Adrenal gland (tissue), 12 donors: ENCODE data around the gene SMG1. TPM values are rescaled to one million over a fixed set of nuclear protein-coding genes. Genes with fewer than 3 reads are reported as not detected.

Source experiments
- DNase-seq, 7 donors: peaks; one replicate each; pipeline ENCODE4 v3.0.0-alpha.2; 2019 to 2020
- H3K27ac ChIP-seq, 5 donors: fragments of 200-600 bp; sonication (generic) in 4 of 5; 1 replicate in 3 of 5; 2 replicates in 2 of 5; pipeline versions ENCODE4 v1.5.1 to v1.8.0; 2016 to 2020; ENCODE audit warnings: mild to moderate bottlenecking in 1 of 5
- H3K27me3 ChIP-seq: fragments of 200-600 bp; 2 replicates; pipeline ENCODE4 v1.8.0; 2021
- H3K36me3 ChIP-seq, 2 donors: fragments of 200-600 bp; replicated peaks in 1 of 2; 1 replicate in 1 of 2; 2 replicates in 1 of 2; pipeline versions ENCODE4 v1.5.1 to v1.8.0; 2018 to 2022
- H3K4me1 ChIP-seq, 2 donors: fragments of 200-600 bp; replicated peaks in 1 of 2; 1 replicate in 1 of 2; 2 replicates in 1 of 2; pipeline versions ENCODE4 v1.5.1 to v1.8.0; 2018 to 2021
- H3K4me3 ChIP-seq, 4 donors: fragments of 200-600 bp; sonication (generic) in 3 of 4; one replicate each; pipeline ENCODE4 v1.5.1; 2016 to 2018
- H3K9me3 ChIP-seq, 3 donors: fragments of 200-600 bp; sonication (generic) in 1 of 3; replicated peaks in 1 of 3; 1 replicate in 2 of 3; 2 replicates in 1 of 3; pipeline versions ENCODE4 v1.5.1 to v1.8.0; 2016 to 2021
- POLR2A ChIP-seq, 2 donors: fragments of 450-650 bp; IDR thresholded peaks; one replicate each; pipeline ENCODE4 v1.6.1; 2017; ENCODE audit warnings: antibody characterized with exemption in 2 of 2, mild to moderate bottlenecking in 2 of 2, moderate library complexity in 1 of 2
- whole genome bisulfite sequencing, 4 donors: extraction: QIAGEN DNeasy Blood & Tissue Kit in 2 of 4; methylation state at CpG; one replicate each; pipeline versions ENCODE4 v1.1.5 to v1.1.7; 2013 to 2017; 5-methylcytosine and 5-hydroxymethylcytosine counted together
- intact Hi-C, 2 donors: fragments of 100-400 bp; cut with DNase I; formaldehyde crosslinking; loops; one replicate each; pipeline versions ENCODE4 v1.14.1 to v1.15.0; 2022 to 2023
- polyA plus RNA-seq, 3 donors: library from polyadenylated mRNA; stranded (reverse); fragments of 200-250 nt in 2 of 3; fragments of 350-450 nt in 1 of 3; fragmentation: Illumina TruSeq in 1 of 3; extraction: RNeasy Lipid Tissue Mini Kit (QIAGEN cat#74804) in 1 of 3; gene quantifications; one replicate each; pipeline ENCODE4 v1.2.3, GENCODE V29; 2013 to 2014
- total RNA-seq, 9 donors: library from RNA; depleted of rRNA in 4 of 9; stranded (reverse); fragments of >200 nt in 4 of 9; fragments of 120-200 nt in 1 of 9; fragmentation: NEBNext Ultra II Directional in 1 of 9; extraction: Animal tissue kit (Norgen Biotek cat#: 25700) in 1 of 9; gene quantifications; one replicate each; pipeline versions ENCODE4 v1.1.0 to v1.2.4, GENCODE V29; 2013 to 2023
- TF ChIP-seq, protein P1 (sequence below), 6 experiments: fragments of 450-650 bp in 4 of 6; fragments of 200-600 bp in 2 of 6; sonication (generic) in 1 of 6; IDR thresholded peaks; 1 replicate in 5 of 6; 2 replicates in 1 of 6; pipeline versions ENCODE4 v1.5.1 to v1.8.0; 2016 to 2021; ENCODE audit warnings: antibody characterized with exemption in 6 of 6, mild to moderate bottlenecking in 2 of 6, moderate library complexity in 1 of 6
- donor health status: healthy with polysubstance abuse.
- donor health status: Bipolar disorder and iron deficiency.
- donor health status: DM: yes; HTN: yes; CAD: no.
- donor health status: DM: no; HTN: no; CAD: no.
- donor health status: DM: no; HTN: no; CAD: no.
- donor health status: DM: yes; HTN: yes; CAD: no.

SMG1 gene
- total and polyA plus RNA-seq, 12 donors = 6.3 to 90.9 (median 43.4) TPM

- intact Hi-C loops = no loop called here
- DNase-seq = no peak
- WGBS, 4 donors = 80 to 86% (median 82%) methylated on average over 4 of the region's 4 CpGs
- no peaks in the 10 kb centered on the region for H3K9me3 ChIP-seq
- no peaks in the 10 kb centered on the region for H3K4me1 ChIP-seq
- H3K27me3 ChIP-seq = no peaks in the 10 kb centered on the region
- TF ChIP-seq POLR2A (IDR thresholded peaks at IDR 0.05) = no peak
- TF ChIP-seq, protein P1, sequence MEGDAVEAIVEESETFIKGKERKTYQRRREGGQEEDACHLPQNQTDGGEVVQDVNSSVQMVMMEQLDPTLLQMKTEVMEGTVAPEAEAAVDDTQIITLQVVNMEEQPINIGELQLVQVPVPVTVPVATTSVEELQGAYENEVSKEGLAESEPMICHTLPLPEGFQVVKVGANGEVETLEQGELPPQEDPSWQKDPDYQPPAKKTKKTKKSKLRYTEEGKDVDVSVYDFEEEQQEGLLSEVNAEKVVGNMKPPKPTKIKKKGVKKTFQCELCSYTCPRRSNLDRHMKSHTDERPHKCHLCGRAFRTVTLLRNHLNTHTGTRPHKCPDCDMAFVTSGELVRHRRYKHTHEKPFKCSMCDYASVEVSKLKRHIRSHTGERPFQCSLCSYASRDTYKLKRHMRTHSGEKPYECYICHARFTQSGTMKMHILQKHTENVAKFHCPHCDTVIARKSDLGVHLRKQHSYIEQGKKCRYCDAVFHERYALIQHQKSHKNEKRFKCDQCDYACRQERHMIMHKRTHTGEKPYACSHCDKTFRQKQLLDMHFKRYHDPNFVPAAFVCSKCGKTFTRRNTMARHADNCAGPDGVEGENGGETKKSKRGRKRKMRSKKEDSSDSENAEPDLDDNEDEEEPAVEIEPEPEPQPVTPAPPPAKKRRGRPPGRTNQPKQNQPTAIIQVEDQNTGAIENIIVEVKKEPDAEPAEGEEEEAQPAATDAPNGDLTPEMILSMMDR (IDR thresholded peaks at IDR 0.05) = no peak
- H3K27ac ChIP-seq = no peak overlapping the region
- peaks cover 0 to 94% of the 10 kb centered on the region in 2 donors for H3K36me3 ChIP-seq
- no peak overlapping the region for H3K4me3 ChIP-seq
Measured at GRCh38 chr16:18834864-18835263, 91.3 kb downstream of the SMG1 start.

GRCh38 chr16:18833707-18834505 is 92.3 kb downstream of the SMG1 start:
- no peaks in the 10 kb centered on the region for H3K4me1 ChIP-seq
- no peaks in the 10 kb centered on the region for H3K9me3 ChIP-seq
- TF ChIP-seq POLR2A (IDR thresholded peaks at IDR 0.05) = no peak
- TF ChIP-seq, protein P1 (IDR thresholded peaks at IDR 0.05) = no peak
- WGBS, 4 donors = 93 to 94% (median 93%) methylated on average over 9 of the region's 9 CpGs
- no peak overlapping the region for H3K4me3 ChIP-seq
- intact Hi-C loops = no loop called here
- peaks cover 0 to 93% of the 10 kb centered on the region in 2 donors for H3K36me3 ChIP-seq
- DNase-seq = no peak
- H3K27me3 ChIP-seq = no peaks in the 10 kb centered on the region
- no peak overlapping the region for H3K27ac ChIP-seq

GRCh38 chr16:18832613-18833012 is 93.6 kb downstream of the SMG1 start:
- Histone ChIP-seq H3K27ac (no peak overlapping the region), H3K4me3 (no peak overlapping the region), H3K4me1 (no peaks in the 10 kb centered on the region), H3K27me3 (no peaks in the 10 kb centered on the region), H3K36me3 (peaks cover 0 to 94% of the 10 kb centered on the region in 2 donors), H3K9me3 (no peaks in the 10 kb centered on the region)
- 92 to 95% (median 93%) methylated on average over 8 of the region's 8 CpGs for WGBS, 4 donors
- TF ChIP-seq, protein P1 (IDR thresholded peaks at IDR 0.05) = no peak
- TF ChIP-seq POLR2A (IDR thresholded peaks at IDR 0.05) = no peak
- intact Hi-C loops = no loop called here
- no peak for DNase-seq

GRCh38 chr16:18832006-18832405 is 94.2 kb downstream of the SMG1 start:
- H3K27me3 ChIP-seq = no peaks in the 10 kb centered on the region
- no peaks in the 10 kb centered on the region for H3K9me3 ChIP-seq
- WGBS, 4 donors = 85 to 92% (median 89%) methylated on average over 2 of the region's 2 CpGs
- DNase-seq = no peak
- H3K4me1 ChIP-seq = no peaks in the 10 kb centered on the region
- H3K27ac ChIP-seq = no peak overlapping the region
- peaks cover 0 to 91% of the 10 kb centered on the region in 2 donors for H3K36me3 ChIP-seq
- intact Hi-C loops = no loop called here
- TF ChIP-seq POLR2A (IDR thresholded peaks at IDR 0.05) = no peak
- TF ChIP-seq, protein P1 (IDR thresholded peaks at IDR 0.05) = no peak
- H3K4me3 ChIP-seq = no peak overlapping the region
